Measurements from ENCODE around the gene PASK. TPM values are rescaled to one million over a fixed set of nuclear protein-coding genes. Genes with fewer than 3 reads are reported as not detected.
"Not testable (repeated sequence)": the region's sequence is repeated elsewhere in the genome, so short reads cannot be mapped to it uniquely, and the experiment has no call there.

The PASK gene
- total and polyA plus RNA-seq, 7 experiments from 2014 or later = 15.0 to 160 (median 78.3) TPM

- peak overlapping the region; percentile 38 to 99 (median 91) for H3K27ac Mint-ChIP-seq
- H3K27me3 Mint-ChIP-seq = no peaks in the 10 kb centered on the region
- ATAC-seq (no peak), DNase-seq (no peak)
- peaks cover 12 to 81% (median 35%) of the 10 kb centered on the region in 3 experiments for H3K36me3 ChIP-seq (ENCODE audit: control insufficient read depth in 2 of 3, insufficient read depth in 3 of 3, low read length in 3 of 3)
- peaks cover 40 to 85% (median 78%) of the 10 kb centered on the region in 7 donors for H3K4me1 Mint-ChIP-seq
- no peaks in the 10 kb centered on the region for H3K9me3 ChIP-seq (ENCODE audit: control insufficient read depth in 2 of 3, low read length in 3 of 3)
- H3K4me3 Mint-ChIP-seq = peak overlapping the region in 6 of 10 donors; percentile 29 to 94 (median 70)
- ChIA-PET CTCF (interaction anchor here (0.5 to 1.8 kb wide), 5 partner anchors 9 to 416 kb away, joined by 4 to 7 read pairs (median 6); no protein-coding TSS in a partner anchor), POLR2A (interaction anchor here (0.7 to 7.1 kb wide), 11 partner anchors 8 to 196 kb away, joined by 3 to 145 read pairs (median 4); partner anchors contain the start of genes MTERF4, PASK and PPP1R7)
- peaks cover 20 to 80% (median 40%) of the 10 kb centered on the region in 5 donors for H3K36me3 Mint-ChIP-seq
- peaks cover 0 to 9% (median 0%) of the 10 kb centered on the region in 11 donors for H3K9me3 Mint-ChIP-seq
- intact Hi-C loops (cut with micrococcal nuclease) = loop anchor here in 1 of 2 donors (1.0 to 10.0 kb wide), 4 partner anchors 8 to 520 kb away; no protein-coding TSS in a partner anchor
- H3K27ac ChIP-seq (ENCODE audit: low read depth, low read length) = peak overlapping the region; percentile 32
- no peaks in the 10 kb centered on the region for H3K27me3 ChIP-seq (ENCODE audit: control insufficient read depth in 2 of 2, insufficient read depth in 2 of 2, low read length in 2 of 2)
- H3K4me1 ChIP-seq (ENCODE audit: control insufficient read depth in 2 of 2, insufficient read depth in 2 of 2, low read length in 2 of 2) = peaks cover 28 to 49% of the 10 kb centered on the region in 2 donors
- peak overlapping the region; percentile 15 for H3K4me3 ChIP-seq (ENCODE audit: low read length)
These were observed 54.3 kb downstream of the PASK start for GRCh38 chr2:241094924-241095420.

- no peaks in the 10 kb centered on the region for H3K27me3 ChIP-seq (ENCODE audit: control insufficient read depth in 2 of 2, insufficient read depth in 2 of 2, low read length in 2 of 2)
- H3K4me3 ChIP-seq (ENCODE audit: low read length) = no peak overlapping the region
- DNase-seq = no peak
- peaks cover 12 to 80% (median 35%) of the 10 kb centered on the region in 3 experiments for H3K36me3 ChIP-seq (ENCODE audit: control insufficient read depth in 2 of 3, insufficient read depth in 3 of 3, low read length in 3 of 3)
- peaks cover 14 to 77% (median 41%) of the 10 kb centered on the region in 5 donors for H3K36me3 Mint-ChIP-seq
- peak overlapping the region in 6 of 9 donors; percentile 55 to 99 (median 92) for H3K27ac Mint-ChIP-seq
- H3K27ac ChIP-seq (ENCODE audit: low read depth, low read length) = no peak overlapping the region
- no peak overlapping the region for H3K4me3 Mint-ChIP-seq
- intact Hi-C loops (cut with micrococcal nuclease) = loop anchor here in 1 of 2 donors (2.0 to 10.0 kb wide), 2 partner anchors 15 to 521 kb away; no protein-coding TSS in a partner anchor
- peaks cover 28 to 43% of the 10 kb centered on the region in 2 donors for H3K4me1 ChIP-seq (ENCODE audit: control insufficient read depth in 2 of 2, insufficient read depth in 2 of 2, low read length in 2 of 2)
- CTCF ChIA-PET = interaction anchor here (1.0 to 1.8 kb wide), 2 partner anchors 8 to 11 kb away, joined by 4 to 6 read pairs; no protein-coding TSS in a partner anchor
- H3K4me1 Mint-ChIP-seq = peaks cover 33 to 83% (median 75%) of the 10 kb centered on the region in 7 donors
- peaks cover 0 to 9% (median 0%) of the 10 kb centered on the region in 11 donors for H3K9me3 Mint-ChIP-seq
- H3K27me3 Mint-ChIP-seq = no peaks in the 10 kb centered on the region
- H3K9me3 ChIP-seq (ENCODE audit: control insufficient read depth in 2 of 3, low read length in 3 of 3) = no peaks in the 10 kb centered on the region
- POLR2A ChIA-PET = interaction anchor here (0.7 to 7.1 kb wide), 6 partner anchors 8 to 197 kb away, joined by 3 to 145 read pairs (median 5); partner anchors contain the start of genes MTERF4, PASK and PPP1R7
- no peak for ATAC-seq
These were observed 55.1 kb downstream of the PASK start for GRCh38 chr2:241094172-241094571.

- not testable (repeated sequence) for H3K4me3 Mint-ChIP-seq; H3K27me3 ChIP-seq (ENCODE audit: control insufficient read depth in 2 of 2, insufficient read depth in 2 of 2, low read length in 2 of 2); H3K9me3 Mint-ChIP-seq; H3K27me3 Mint-ChIP-seq; H3K4me3 ChIP-seq (ENCODE audit: low read length); ATAC-seq; H3K9me3 ChIP-seq (ENCODE audit: control insufficient read depth in 2 of 3, low read length in 3 of 3); H3K27ac ChIP-seq (ENCODE audit: low read depth, low read length); DNase-seq
- ChIA-PET CTCF (interaction anchor here (0.9 kb wide), 1 partner anchor 57 kb away, joined by 3 read pairs; the partner anchor contains the start of gene PPP1R7), POLR2A (interaction anchor here (1.2 to 7.1 kb wide), 2 partner anchors 13 kb away, joined by 3 to 145 read pairs; partner anchors contain the start of gene MTERF4)
- Histone ChIP-seq H3K36me3 (ENCODE audit: control insufficient read depth in 2 of 3, insufficient read depth in 3 of 3, low read length in 3 of 3) (peaks cover 17 to 83% (median 43%) of the 10 kb centered on the region in 3 experiments), H3K4me1 (ENCODE audit: control insufficient read depth in 2 of 2, insufficient read depth in 2 of 2, low read length in 2 of 2) (peaks cover 28 to 41% of the 10 kb centered on the region in 2 donors)
- peaks cover 16 to 75% (median 39%) of the 10 kb centered on the region in 5 donors for H3K36me3 Mint-ChIP-seq
- H3K27ac Mint-ChIP-seq = peak overlapping the region in 5 of 9 donors; percentile 41 to 68 (median 51)
- intact Hi-C loops (cut with micrococcal nuclease) = loop anchor here in 1 of 2 donors (10.0 kb wide), 1 partner anchor 522 kb away; no protein-coding TSS in a partner anchor
- H3K4me1 Mint-ChIP-seq = peaks cover 27 to 82% (median 69%) of the 10 kb centered on the region in 7 donors
These were observed 56.0 kb downstream of the PASK start for GRCh38 chr2:241093133-241093781.

GRCh38 chr2:241092677-241093076, 56.6 kb downstream of the PASK start:
- CTCF ChIA-PET = interaction anchor here (0.9 kb wide), 1 partner anchor 58 kb away, joined by 3 read pairs; the partner anchor contains the start of gene PPP1R7

GRCh38 chr2:241091734-241092445, 57.4 kb downstream of the PASK start:
- no peaks in the 10 kb centered on the region for H3K9me3 ChIP-seq (ENCODE audit: control insufficient read depth in 2 of 3, low read length in 3 of 3)
- H3K36me3 Mint-ChIP-seq = peaks cover 15 to 75% (median 39%) of the 10 kb centered on the region in 5 donors
- ATAC-seq (no peak), DNase-seq (no peak)
- H3K27me3 ChIP-seq (ENCODE audit: control insufficient read depth in 2 of 2, insufficient read depth in 2 of 2, low read length in 2 of 2) = no peaks in the 10 kb centered on the region
- no peak overlapping the region for H3K4me3 Mint-ChIP-seq
- H3K36me3 ChIP-seq (ENCODE audit: control insufficient read depth in 2 of 3, insufficient read depth in 3 of 3, low read length in 3 of 3) = peaks cover 23 to 85% (median 46%) of the 10 kb centered on the region in 3 experiments
- H3K27me3 Mint-ChIP-seq = no peaks in the 10 kb centered on the region
- H3K4me1 ChIP-seq (ENCODE audit: control insufficient read depth in 2 of 2, insufficient read depth in 2 of 2, low read length in 2 of 2) = peaks cover 21 to 32% of the 10 kb centered on the region in 2 donors
- POLR2A ChIA-PET = interaction anchor here (0.6 to 7.1 kb wide), 3 partner anchors 8 to 59 kb away, joined by 3 to 145 read pairs (median 4); partner anchors contain the start of gene MTERF4
- CTCF ChIA-PET = no interaction called here
- no peak overlapping the region for H3K4me3 ChIP-seq (ENCODE audit: low read length)
- intact Hi-C loops (cut with micrococcal nuclease) = loop anchor here in 1 of 2 donors (10.0 kb wide), 1 partner anchor 523 kb away; no protein-coding TSS in a partner anchor
- H3K27ac ChIP-seq (ENCODE audit: low read depth, low read length) = no peak overlapping the region
- peak overlapping the region in 5 of 9 donors; percentile 7 to 68 (median 48) for H3K27ac Mint-ChIP-seq
- H3K9me3 Mint-ChIP-seq = peaks cover 0 to 9% (median 0%) of the 10 kb centered on the region in 11 donors
- H3K4me1 Mint-ChIP-seq = peaks cover 15 to 73% (median 55%) of the 10 kb centered on the region in 7 donors

More at GRCh38 chr2:241092677-241093076, 56.6 kb downstream of the PASK start:
- Mint-ChIP-seq H3K4me3 (no peak overlapping the region), H3K36me3 (peaks cover 17 to 76% (median 44%) of the 10 kb centered on the region in 5 donors), H3K27me3 (no peaks in the 10 kb centered on the region), H3K27ac (peak overlapping the region in 7 of 9 donors; percentile 41 to 80 (median 68)), H3K4me1 (peaks cover 22 to 81% (median 63%) of the 10 kb centered on the region in 7 donors), H3K9me3 (peaks cover 0 to 9% (median 0%) of the 10 kb centered on the region in 11 donors)
- ATAC-seq = no peak
- no peaks in the 10 kb centered on the region for H3K9me3 ChIP-seq (ENCODE audit: control insufficient read depth in 2 of 3, low read length in 3 of 3)
- H3K4me3 ChIP-seq (ENCODE audit: low read length) = no peak overlapping the region
- H3K27ac ChIP-seq (ENCODE audit: low read depth, low read length) = no peak overlapping the region
- POLR2A ChIA-PET = interaction anchor here (0.6 to 7.1 kb wide), 3 partner anchors 9 to 58 kb away, joined by 3 to 145 read pairs (median 4); partner anchors contain the start of gene MTERF4
- H3K27me3 ChIP-seq (ENCODE audit: control insufficient read depth in 2 of 2, insufficient read depth in 2 of 2, low read length in 2 of 2) = no peaks in the 10 kb centered on the region
- H3K36me3 ChIP-seq (ENCODE audit: control insufficient read depth in 2 of 3, insufficient read depth in 3 of 3, low read length in 3 of 3) = peaks cover 20 to 85% (median 48%) of the 10 kb centered on the region in 3 experiments
- no peak for DNase-seq
- intact Hi-C loops (cut with micrococcal nuclease) = loop anchor here in 1 of 2 donors (10.0 kb wide), 1 partner anchor 522 kb away; no protein-coding TSS in a partner anchor
- H3K4me1 ChIP-seq (ENCODE audit: control insufficient read depth in 2 of 2, insufficient read depth in 2 of 2, low read length in 2 of 2) = peaks cover 28 to 40% of the 10 kb centered on the region in 2 donors
